Muscle layer of colon (tissue), 2 donors: ENCODE measurements around the gene STARD13.
A peak's percentile ranks its signal among the peaks of the same experiment; 100 is the strongest.

Source experiments
- H3K27ac ChIP-seq: one replicate; pipeline ENCODE4 v1.7.0; 2013; ENCODE audit warnings: low read depth, mild to moderate bottlenecking, low read length, moderate library complexity
- H3K27me3 ChIP-seq, 2 donors: one replicate each; pipeline ENCODE4 v1.7.0; 2013; ENCODE audit warnings: low read length in 2 of 2, mild to moderate bottlenecking in 2 of 2; ENCODE audit not compliant: insufficient read depth in 2 of 2, control insufficient read depth in 1 of 2
- H3K36me3 ChIP-seq: one replicate; pipeline ENCODE4 v1.7.0; 2013; ENCODE audit warnings: mild to moderate bottlenecking, low read length; ENCODE audit not compliant: insufficient read depth
- H3K4me1 ChIP-seq: one replicate; pipeline ENCODE4 v1.7.0; 2013; ENCODE audit warnings: mild to moderate bottlenecking, low read length; ENCODE audit not compliant: insufficient read depth
- H3K4me3 ChIP-seq, 2 donors: one replicate each; pipeline ENCODE4 v1.7.0; 2013; ENCODE audit warnings: low read length in 2 of 2, low read depth in 1 of 2, mild to moderate bottlenecking in 1 of 2, moderate library complexity in 1 of 2
- H3K9ac ChIP-seq: one replicate; pipeline ENCODE4 v1.7.0; 2013; ENCODE audit warnings: low read length
- H3K9me3 ChIP-seq: one replicate; pipeline ENCODE4 v1.7.0; 2013; ENCODE audit warnings: mild to moderate bottlenecking, low read length
- donor health status: abdominal sarcoma.
- donor health status: Adenocarcinoma of cecum.

STARD13 gene

DNA sequence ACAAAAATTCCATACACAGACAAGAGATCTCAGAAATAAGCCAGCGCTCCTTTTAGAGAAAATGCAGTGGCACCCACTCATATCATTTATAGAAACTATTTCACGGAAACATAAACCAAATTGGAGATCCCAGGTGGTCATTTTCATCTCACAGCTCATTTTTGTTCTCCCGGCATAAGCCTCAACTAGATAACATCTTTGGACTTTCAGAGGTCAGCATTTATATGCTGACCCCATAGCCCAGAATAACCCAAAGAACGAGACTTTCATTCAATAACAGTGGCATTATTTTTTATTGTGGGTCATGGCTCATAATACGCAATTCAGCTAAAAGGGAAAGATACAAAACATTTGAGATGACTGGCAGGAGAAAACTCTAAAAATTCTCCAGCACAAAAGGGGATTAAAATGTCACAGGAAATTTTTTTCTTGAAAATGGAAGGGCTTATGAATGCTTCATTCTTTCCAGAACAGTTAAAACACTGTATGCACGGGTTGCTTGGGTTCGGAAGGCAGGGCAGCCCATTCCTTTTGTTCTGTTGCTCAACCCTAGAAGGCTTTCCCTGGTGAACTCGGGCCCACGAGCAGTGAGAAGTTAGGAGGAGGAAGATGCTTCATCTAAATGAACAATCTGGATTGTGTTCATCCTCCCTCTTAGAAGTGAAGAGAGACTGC is 24.0 kb downstream of the STARD13 start:
- Histone ChIP-seq H3K4me1 (peaks cover 59% of the 10 kb centered on the region), H3K4me3 (no peak overlapping the region), H3K36me3 (no peaks in the 10 kb centered on the region), H3K9ac (peak overlapping the region; percentile 11), H3K27ac (peak overlapping the region; percentile 47), H3K27me3 (no peaks in the 10 kb centered on the region), H3K9me3 (no peaks in the 10 kb centered on the region)

DNA sequence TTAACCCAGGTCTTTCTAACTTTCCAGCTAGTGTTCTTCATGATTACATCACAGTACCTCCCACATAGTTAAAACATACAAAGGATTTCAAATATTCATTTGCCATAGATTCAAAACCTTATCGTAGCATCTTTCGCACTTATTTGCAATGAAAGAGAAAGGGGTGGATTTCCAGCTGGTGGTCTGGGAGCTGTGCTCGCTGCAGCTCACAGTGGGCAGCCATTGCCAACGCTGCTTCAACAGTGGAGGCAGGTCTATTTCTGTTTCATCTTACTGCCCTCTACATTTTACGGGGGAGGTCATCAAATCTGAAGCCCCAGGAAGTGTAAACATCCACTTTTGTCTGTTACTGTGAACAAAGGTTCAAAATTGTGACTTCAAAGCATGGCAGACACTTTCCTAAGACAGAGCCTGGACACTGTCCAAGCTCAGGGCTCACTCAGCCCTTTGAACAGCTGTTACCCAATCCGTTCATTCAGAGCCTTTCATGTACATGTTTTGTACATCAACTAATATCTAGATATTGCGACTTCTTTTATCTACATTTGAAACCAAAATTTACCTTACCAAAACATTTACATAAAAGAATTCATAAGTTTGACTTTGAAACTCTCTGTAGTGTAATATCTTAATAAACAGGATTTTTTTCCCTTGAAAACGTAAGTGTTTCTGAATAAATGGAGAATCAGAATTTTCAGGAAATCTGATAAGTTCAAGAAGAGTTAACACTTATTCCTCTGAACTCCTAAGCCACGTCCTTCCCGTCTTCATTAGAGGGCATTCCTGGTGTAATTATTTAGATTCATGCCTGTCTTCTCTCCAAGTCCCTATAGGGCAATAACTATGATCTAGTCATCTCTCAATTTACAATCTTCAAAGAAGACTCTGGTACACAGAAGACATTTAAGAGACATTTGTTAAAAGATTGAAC is 25.1 kb downstream of the STARD13 start:
- Histone ChIP-seq H3K36me3 (no peaks in the 10 kb centered on the region), H3K4me3 (no peak overlapping the region), H3K27ac (peak overlapping the region; percentile 8), H3K4me1 (peaks cover 49% of the 10 kb centered on the region), H3K9me3 (no peaks in the 10 kb centered on the region), H3K27me3 (no peaks in the 10 kb centered on the region), H3K9ac (no peak overlapping the region)

DNA sequence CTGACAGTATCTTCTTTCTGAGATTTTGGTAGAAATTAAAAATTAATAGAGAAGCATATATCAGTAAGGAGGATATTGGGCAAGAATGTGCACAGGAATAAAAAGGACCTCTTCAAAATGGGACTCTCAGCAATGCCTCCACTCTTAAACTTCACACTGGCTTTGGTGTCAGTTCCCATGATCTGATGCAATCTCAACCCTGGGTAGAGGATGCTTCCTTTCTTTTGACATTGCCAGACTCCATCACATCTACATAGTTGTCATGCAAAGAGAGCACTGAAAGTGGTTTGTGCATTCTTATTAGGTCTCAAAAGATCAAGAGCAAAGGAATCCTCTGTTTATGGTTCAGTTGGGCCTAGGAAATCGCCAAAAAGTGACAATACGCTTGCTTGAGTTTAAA is 26.3 kb downstream of the STARD13 start:
- H3K4me1 ChIP-seq: peaks cover 49% of the 10 kb centered on the region
- H3K4me3 ChIP-seq: no peak overlapping the region
- H3K27me3 ChIP-seq: no peaks in the 10 kb centered on the region
- no peak overlapping the region for H3K9ac ChIP-seq
- H3K9me3 ChIP-seq: no peaks in the 10 kb centered on the region
- no peak overlapping the region for H3K27ac ChIP-seq
- no peaks in the 10 kb centered on the region for H3K36me3 ChIP-seq

DNA sequence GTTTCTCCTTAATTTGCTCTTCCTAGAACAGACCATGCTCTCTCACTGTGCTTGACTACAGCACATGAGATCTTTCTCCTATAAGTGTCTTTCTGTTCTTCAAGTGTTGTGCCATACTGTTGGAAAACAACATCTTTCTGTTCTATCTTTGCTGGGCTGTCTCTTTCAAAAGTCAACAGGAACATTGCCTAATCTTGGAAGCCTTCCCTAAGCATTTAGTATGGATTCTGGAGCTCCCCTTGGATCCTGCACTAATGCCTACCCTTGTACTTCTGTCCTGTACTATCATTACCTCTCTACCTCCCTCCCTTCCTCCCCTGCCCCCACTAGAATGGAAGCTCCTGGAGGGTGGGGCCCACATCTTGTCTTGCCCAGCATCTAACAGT is 26.8 kb downstream of the STARD13 start:
- Histone ChIP-seq H3K4me3 (no peak overlapping the region), H3K9ac (no peak overlapping the region), H3K4me1 (peaks cover 49% of the 10 kb centered on the region), H3K9me3 (no peaks in the 10 kb centered on the region), H3K27ac (peak overlapping the region; percentile 5), H3K36me3 (no peaks in the 10 kb centered on the region), H3K27me3 (no peaks in the 10 kb centered on the region)

DNA sequence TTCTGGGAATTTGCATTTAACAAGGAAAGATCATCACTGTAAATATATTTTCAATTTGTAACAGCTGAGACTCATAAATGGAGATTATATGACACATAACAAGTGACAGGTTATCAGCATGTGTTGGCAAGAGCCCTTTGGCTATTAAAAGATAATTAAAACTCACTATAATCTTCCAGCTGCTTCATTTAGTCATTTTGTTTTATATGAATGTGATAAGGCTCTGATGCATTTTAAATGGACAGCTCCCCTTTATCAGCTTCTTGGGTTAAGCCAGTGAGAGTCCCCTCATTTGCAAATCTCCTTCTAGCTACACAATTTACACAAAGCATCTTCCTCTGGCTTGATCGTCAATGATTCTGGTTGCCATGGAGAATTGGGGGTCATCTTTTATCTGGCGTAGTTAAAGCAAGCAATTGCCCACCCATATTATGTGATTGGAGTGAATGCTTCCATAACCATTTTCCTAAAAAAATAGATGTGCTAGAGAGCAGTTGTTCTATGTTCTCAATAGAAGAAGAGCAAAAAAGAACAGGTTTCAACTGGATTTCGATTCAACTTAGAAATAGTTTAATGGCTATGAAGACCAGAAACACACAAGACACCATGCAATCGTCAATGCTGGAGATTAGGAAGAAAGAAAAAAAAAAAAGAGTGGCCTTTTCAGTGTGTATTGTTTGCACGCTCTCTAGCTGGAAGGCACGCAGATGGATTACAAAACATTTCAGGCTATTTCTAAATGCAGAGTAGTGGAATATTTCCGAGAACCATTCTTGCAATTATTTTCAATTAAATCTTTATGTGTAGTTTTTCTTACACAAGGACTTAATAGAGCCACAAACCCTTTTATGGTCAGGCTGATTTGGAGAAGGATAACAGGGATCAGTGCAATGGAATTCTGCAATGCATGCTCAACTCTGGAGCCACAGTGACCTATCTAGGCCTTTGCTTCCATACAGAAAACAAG is 27.4 kb downstream of the STARD13 start:
- H3K27me3 ChIP-seq: no peaks in the 10 kb centered on the region
- H3K4me3 ChIP-seq: no peak overlapping the region
- H3K36me3 ChIP-seq: no peaks in the 10 kb centered on the region
- H3K4me1 ChIP-seq: peaks cover 52% of the 10 kb centered on the region
- no peaks in the 10 kb centered on the region for H3K9me3 ChIP-seq
- H3K9ac ChIP-seq: no peak overlapping the region
- H3K27ac ChIP-seq: no peak overlapping the region

DNA sequence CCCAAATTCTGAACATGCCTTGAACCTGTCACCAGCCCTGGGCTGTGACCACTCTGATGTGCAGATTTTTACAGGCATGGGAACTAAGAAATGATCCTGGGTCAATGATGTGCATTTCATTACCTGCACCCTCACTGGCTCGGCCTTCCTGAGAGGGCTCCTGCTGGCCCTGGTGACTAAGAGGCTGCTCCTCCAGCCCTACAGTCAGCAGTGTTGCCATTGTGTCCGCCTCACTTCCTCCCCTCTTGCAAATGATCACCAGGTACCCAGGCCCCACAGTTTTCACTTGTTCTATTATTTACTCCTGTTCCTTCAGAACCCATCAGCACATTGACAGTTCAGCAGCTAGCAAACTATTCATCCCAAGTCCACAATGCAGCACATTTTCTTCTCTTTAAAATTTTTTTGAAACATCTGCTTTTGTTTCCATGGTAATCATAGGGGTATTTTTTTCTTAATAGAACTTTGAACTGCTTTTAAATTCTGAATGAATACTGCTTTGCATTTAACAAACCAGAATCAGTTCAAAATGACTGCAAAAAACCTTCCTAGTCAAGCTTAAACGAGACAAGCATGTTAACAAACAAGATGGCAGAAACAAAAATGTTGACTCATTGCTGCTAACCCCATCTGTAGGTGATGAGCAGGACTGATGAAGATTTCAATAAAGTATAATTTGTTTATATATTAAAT is 29.3 kb downstream of the STARD13 start:
- Histone ChIP-seq H3K27ac (no peak overlapping the region), H3K9me3 (no peaks in the 10 kb centered on the region), H3K4me1 (peaks cover 51% of the 10 kb centered on the region), H3K9ac (no peak overlapping the region), H3K36me3 (no peaks in the 10 kb centered on the region), H3K27me3 (no peaks in the 10 kb centered on the region), H3K4me3 (no peak overlapping the region)

DNA sequence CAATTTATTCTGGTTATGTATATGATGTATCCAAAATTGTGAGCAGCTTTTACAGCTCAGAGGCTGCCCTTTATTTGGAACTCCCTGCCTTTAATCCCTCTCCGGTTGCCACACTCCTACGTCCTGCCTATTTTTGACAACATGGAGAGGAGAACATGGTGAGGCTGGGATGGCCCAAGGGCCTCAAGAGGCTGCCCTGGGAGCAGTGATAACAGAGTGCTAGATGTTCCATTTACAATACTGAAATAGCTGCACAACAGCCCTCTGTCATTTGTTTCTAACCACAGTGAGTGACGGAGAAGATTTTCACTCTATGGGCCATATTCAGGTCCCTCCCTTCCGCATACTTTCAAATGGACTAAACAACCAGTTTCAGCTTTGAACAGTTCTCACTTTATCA is 33.4 kb downstream of the STARD13 start:
- no peak overlapping the region for H3K27ac ChIP-seq
- no peak overlapping the region for H3K4me3 ChIP-seq
- H3K9me3 ChIP-seq: no peaks in the 10 kb centered on the region
- no peak overlapping the region for H3K9ac ChIP-seq
- no peaks in the 10 kb centered on the region for H3K36me3 ChIP-seq
- peaks cover 29% of the 10 kb centered on the region for H3K4me1 ChIP-seq
- H3K27me3 ChIP-seq: no peaks in the 10 kb centered on the region

DNA sequence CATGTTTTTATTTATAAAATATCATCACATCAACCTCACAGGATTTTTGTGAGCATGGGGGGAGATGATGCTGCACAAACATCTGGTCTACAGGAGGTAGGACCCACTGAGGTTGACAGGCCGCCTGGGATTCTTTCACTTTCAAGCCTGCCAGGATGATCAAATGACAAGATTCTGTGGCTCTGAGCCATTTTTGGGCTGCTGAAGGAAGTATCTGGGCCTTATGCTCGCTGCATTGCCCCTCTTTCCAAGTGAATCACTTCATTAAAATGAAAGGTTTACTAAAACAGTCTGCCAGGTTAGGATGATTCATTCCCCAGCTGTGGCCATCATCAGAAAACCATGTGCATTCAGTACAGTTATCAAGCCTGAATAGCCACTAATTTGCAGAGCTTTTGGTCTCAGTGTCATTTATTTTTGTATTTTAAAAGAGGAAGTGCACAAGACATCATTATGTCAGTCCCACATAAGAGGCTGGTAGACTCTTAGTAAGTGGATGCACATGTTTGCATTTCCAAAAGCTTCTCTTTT is 34.4 kb downstream of the STARD13 start:
- Histone ChIP-seq H3K27ac (no peak overlapping the region), H3K4me3 (no peak overlapping the region), H3K9ac (no peak overlapping the region), H3K27me3 (no peaks in the 10 kb centered on the region), H3K4me1 (peaks cover 29% of the 10 kb centered on the region), H3K36me3 (no peaks in the 10 kb centered on the region), H3K9me3 (no peaks in the 10 kb centered on the region)

DNA sequence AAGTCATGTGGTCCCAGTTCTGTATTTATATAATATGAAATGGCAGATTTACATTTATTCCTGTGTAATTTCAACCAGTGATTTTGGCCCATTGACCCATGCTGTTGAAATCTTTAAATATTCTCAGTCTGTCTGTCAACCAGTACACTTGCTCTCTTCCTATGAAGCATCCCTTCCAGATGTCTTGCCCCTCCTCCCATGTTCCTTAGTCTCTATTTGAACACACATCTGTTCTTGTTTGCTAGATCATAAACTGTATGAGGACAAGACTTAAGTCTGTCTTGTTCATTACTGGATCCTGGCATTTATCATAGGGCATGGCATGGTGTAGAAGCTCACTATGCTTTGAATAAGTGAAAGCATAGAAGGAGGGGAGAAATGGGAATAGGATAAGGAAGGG is 34.9 kb downstream of the STARD13 start:
- Histone ChIP-seq H3K27me3 (no peaks in the 10 kb centered on the region), H3K9ac (no peak overlapping the region), H3K27ac (no peak overlapping the region), H3K9me3 (no peaks in the 10 kb centered on the region), H3K4me1 (peaks cover 29% of the 10 kb centered on the region), H3K4me3 (no peak overlapping the region), H3K36me3 (no peaks in the 10 kb centered on the region)

DNA sequence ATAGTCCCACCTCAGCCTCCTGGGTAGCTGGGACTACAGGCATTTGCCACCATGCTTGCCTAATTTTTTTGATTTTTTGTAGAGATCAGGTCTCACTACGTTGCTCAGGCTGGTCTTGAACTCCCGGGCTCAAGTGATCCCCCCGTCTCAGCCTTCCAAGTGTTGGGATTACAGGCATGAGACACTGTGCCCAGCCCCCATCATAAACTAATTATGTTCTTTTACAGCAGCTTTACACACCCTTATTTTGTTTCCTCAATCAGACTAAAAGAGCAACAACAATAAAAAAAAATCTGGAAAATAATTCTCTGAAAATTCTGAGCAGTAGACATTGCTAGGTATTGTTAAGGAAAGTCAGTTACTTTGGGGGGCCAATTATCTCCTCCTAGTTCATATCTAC is 35.7 kb downstream of the STARD13 start:
- Histone ChIP-seq H3K9ac (no peak overlapping the region), H3K27me3 (no peaks in the 10 kb centered on the region), H3K9me3 (no peaks in the 10 kb centered on the region), H3K4me3 (no peak overlapping the region), H3K36me3 (no peaks in the 10 kb centered on the region), H3K27ac (no peak overlapping the region), H3K4me1 (peaks cover 29% of the 10 kb centered on the region)
